GM23338 (cell line): ENCODE data around the gene MAP1LC3B2. TPM values are rescaled to one million over a fixed set of nuclear protein-coding genes. Genes with fewer than 3 reads are reported as not detected.

Experiments used
- ATAC-seq: fragments of 200-7000 bp; cut with Tn5 transposase; 3 replicates; pipeline ENCODE4 v1.9.1; 2020
- DNase-seq: peaks from one replicate; pipeline ENCODE4 v3.0.0-alpha.2; 2015; ENCODE audit warnings: low spot score
- H2AFZ ChIP-seq: fragments of 200-600 bp; sonication (generic); 2 replicates; pipeline ENCODE4 v1.8.0; 2016; ENCODE audit warnings: antibody characterized with exemption, mild to moderate bottlenecking, moderate library complexity
- H3F3A ChIP-seq: fragments of 200-600 bp; sonication (generic); replicated peaks from 2 replicates; pipeline ENCODE4 v1.8.0; 2017; ENCODE audit warnings: antibody characterized with exemption, mixed run types, low read depth
- H3K27ac ChIP-seq: fragments of 200-600 bp; sonication (generic); 2 replicates; pipeline ENCODE4 v1.6.1; 2016; ENCODE audit warnings: low read depth
- H3K27me3 ChIP-seq: fragments of 200-600 bp; sonication (generic); 2 replicates; pipeline ENCODE4 v1.8.0; 2016; ENCODE audit warnings: mild to moderate bottlenecking, mixed run types, moderate library complexity; ENCODE audit not compliant: insufficient read depth
- H3K36me3 ChIP-seq: fragments of 200-600 bp; sonication (generic); 2 replicates; pipeline ENCODE4 v1.8.0; 2016; ENCODE audit warnings: mild to moderate bottlenecking; ENCODE audit not compliant: insufficient read depth
- H3K4me1 ChIP-seq: fragments of 200-600 bp; sonication (generic); 2 replicates; pipeline ENCODE4 v1.8.0; 2016; ENCODE audit warnings: mild to moderate bottlenecking, moderate library complexity; ENCODE audit not compliant: insufficient read depth
- H3K4me2 ChIP-seq: fragments of 200-600 bp; sonication (generic); 2 replicates; pipeline ENCODE4 v1.7.1; 2017; ENCODE audit warnings: mixed run types
- H3K4me3 ChIP-seq: fragments of 200-600 bp; sonication (generic); 2 replicates; pipeline ENCODE4 v1.6.1; 2016; ENCODE audit warnings: mixed run types
- H3K79me2 ChIP-seq: fragments of 200-600 bp; sonication (generic); replicated peaks from 2 replicates; pipeline ENCODE4 v1.8.0; 2017; ENCODE audit warnings: mild to moderate bottlenecking; ENCODE audit not compliant: insufficient read depth
- H3K9me2 ChIP-seq: fragments of 200-600 bp; sonication (generic); 2 replicates; pipeline ENCODE4 v1.8.0; 2017; ENCODE audit not compliant: insufficient read depth
- H4K20me1 ChIP-seq: fragments of 200-600 bp; sonication (generic); replicated peaks from 2 replicates; pipeline ENCODE4 v1.8.0; 2017; ENCODE audit warnings: mild to moderate bottlenecking; ENCODE audit not compliant: insufficient read depth
- H3K27ac Mint-ChIP-seq: 2 replicates; pipeline ENCODE4 v1.8.0; 2020; ENCODE audit warnings: inconsistent platforms, mild to moderate bottlenecking, moderate library complexity, mixed read lengths
- H3K27me3 Mint-ChIP-seq: 3 replicates; pipeline ENCODE4 v1.8.0; 2022; ENCODE audit warnings: low read depth, mild to moderate bottlenecking, moderate library complexity, mixed read lengths, inconsistent platforms; ENCODE audit not compliant: insufficient read depth, poor library complexity
- H3K36me3 Mint-ChIP-seq: 3 replicates; pipeline ENCODE4 v1.8.0; 2021; ENCODE audit warnings: low read depth, mild to moderate bottlenecking, inconsistent platforms, moderate library complexity, mixed read lengths
- H3K4me1 Mint-ChIP-seq: 3 replicates; pipeline ENCODE4 v1.8.0; 2020; ENCODE audit warnings: mild to moderate bottlenecking, inconsistent platforms, mixed read lengths
- H3K4me3 Mint-ChIP-seq: 3 replicates; pipeline ENCODE4 v1.8.0; 2021; ENCODE audit warnings: moderate library complexity, mild to moderate bottlenecking, inconsistent platforms, mixed read lengths
- H3K9me3 Mint-ChIP-seq: 3 replicates; pipeline ENCODE4 v1.8.0; 2020; ENCODE audit warnings: moderate library complexity, mild to moderate bottlenecking, inconsistent platforms, mixed read lengths
- CREB1 ChIP-seq: fragments of 250-450 bp; sonication (Bioruptor Pico); IDR thresholded peaks from 2 replicates; pipeline ENCODE4 v1.5.0; 2020; ENCODE audit warnings: low read depth, mild to moderate bottlenecking, moderate library complexity
- EZH2 ChIP-seq: fragments of 200-600 bp; sonication (generic); IDR thresholded peaks from one replicate; pipeline ENCODE4 v1.8.0; 2017; ENCODE audit warnings: antibody characterized with exemption, mild to moderate bottlenecking, low read depth; ENCODE audit not compliant: unreplicated experiment
- JUNB ChIP-seq: IDR thresholded peaks from one replicate; pipeline ENCODE4 v1.6.1; 2016; ENCODE audit warnings: antibody characterized with exemption; ENCODE audit not compliant: unreplicated experiment
- NANOG ChIP-seq: IDR thresholded peaks from 2 replicates; pipeline ENCODE4 v1.6.1; 2016; ENCODE audit warnings: antibody characterized with exemption, borderline replicate concordance
- POLR2AphosphoS5 ChIP-seq: IDR thresholded peaks from 2 replicates; pipeline ENCODE4 v1.6.1; 2016; ENCODE audit warnings: antibody characterized with exemption, low read depth
- STAT1 ChIP-seq: IDR thresholded peaks from one replicate; pipeline ENCODE4 v1.6.1; 2016; ENCODE audit warnings: antibody characterized with exemption; ENCODE audit not compliant: unreplicated experiment
- ZNF114 ChIP-seq: fragments of 250-450 bp; sonication (Bioruptor Pico); IDR thresholded peaks from 2 replicates; pipeline ENCODE4 v1.5.0; 2020; ENCODE audit warnings: mild to moderate bottlenecking, moderate library complexity
- ZNF462 ChIP-seq: fragments of 250-450 bp; sonication (Bioruptor Pico); IDR thresholded peaks from 2 replicates; pipeline ENCODE4 v1.5.0; 2020; ENCODE audit warnings: mild to moderate bottlenecking, moderate library complexity
- polyA plus RNA-seq: library from polyadenylated mRNA; unstranded; fragments of >200 nt; fragmentation: Nextera tagmentation; extraction: Ambion mirVana; gene quantifications from 2 replicates; pipeline ENCODE4 v1.2.1, GENCODE V29; 2016
- total RNA-seq: library from RNA; depleted of rRNA; stranded (reverse); fragments of >200 nt; shearing (Covaris generic); gene quantifications from 2 replicates; pipeline ENCODE4 v1.2.3, GENCODE V29; 2014
- TF ChIP-seq, protein P1 (sequence below), 2 experiments: fragments of 200-600 bp in 1 of 2; sonication (generic) in 1 of 2; conservative IDR thresholded peaks; 2 replicates each; pipeline versions ENCODE4 v1.5.1 to v1.6.1; 2016 to 2017; ENCODE audit warnings: antibody characterized with exemption in 2 of 2, low read depth in 2 of 2, mild to moderate bottlenecking in 2 of 2, moderate library complexity in 1 of 2
- TF ChIP-seq, protein P2 (sequence below): IDR thresholded peaks from one replicate; pipeline ENCODE4 v1.6.1; 2018; ENCODE audit warnings: antibody characterized with exemption; ENCODE audit not compliant: unreplicated experiment

MAP1LC3B2 gene
- total and polyA plus RNA-seq, 2 experiments from 2014 or later: 1.3 to 6.7 TPM

- H3K79me2 ChIP-seq: no peaks in the 10 kb centered on the region
- Mint-ChIP-seq H3K4me1 (peaks cover 15% of the 10 kb centered on the region; the same call in 2 of the 3 replicates), H3K27ac (no peak overlapping the region), H3K9me3 (no peaks in the 10 kb centered on the region; the same call in 2 of the 3 replicates), H3K4me3 (no peak overlapping the region), H3K36me3 (no peaks in the 10 kb centered on the region; the same call in 2 of the 3 replicates), H3K27me3 (peaks cover 7% of the 10 kb centered on the region)
- H3K9me2 ChIP-seq: no peaks in the 10 kb centered on the region
- no peak overlapping the region; the same call in 1 of the 2 replicates for H2AFZ ChIP-seq
- no peaks in the 10 kb centered on the region for H3F3A ChIP-seq
- H3K4me2 ChIP-seq: no peak overlapping the region
- no peaks in the 10 kb centered on the region for H3K27me3 ChIP-seq
- no peak for DNase-seq
- no peak overlapping the region for H3K27ac ChIP-seq
- ATAC-seq: no peak
- no peaks in the 10 kb centered on the region for H4K20me1 ChIP-seq
- no peaks in the 10 kb centered on the region for H3K36me3 ChIP-seq
- H3K4me1 ChIP-seq: no peaks in the 10 kb centered on the region
- H3K4me3 ChIP-seq: no peak overlapping the region
- TF ChIP-seq ZNF462 (CRISPR knock-in tag) (no peak), STAT1 (no peak), POLR2AphosphoS5 (no peak), CREB1 (CRISPR knock-in tag) (no peak), JUNB (no peak), NANOG (no peak), ZNF114 (CRISPR knock-in tag) (no peak), EZH2 (no peak)
- TF ChIP-seq, protein P1, sequence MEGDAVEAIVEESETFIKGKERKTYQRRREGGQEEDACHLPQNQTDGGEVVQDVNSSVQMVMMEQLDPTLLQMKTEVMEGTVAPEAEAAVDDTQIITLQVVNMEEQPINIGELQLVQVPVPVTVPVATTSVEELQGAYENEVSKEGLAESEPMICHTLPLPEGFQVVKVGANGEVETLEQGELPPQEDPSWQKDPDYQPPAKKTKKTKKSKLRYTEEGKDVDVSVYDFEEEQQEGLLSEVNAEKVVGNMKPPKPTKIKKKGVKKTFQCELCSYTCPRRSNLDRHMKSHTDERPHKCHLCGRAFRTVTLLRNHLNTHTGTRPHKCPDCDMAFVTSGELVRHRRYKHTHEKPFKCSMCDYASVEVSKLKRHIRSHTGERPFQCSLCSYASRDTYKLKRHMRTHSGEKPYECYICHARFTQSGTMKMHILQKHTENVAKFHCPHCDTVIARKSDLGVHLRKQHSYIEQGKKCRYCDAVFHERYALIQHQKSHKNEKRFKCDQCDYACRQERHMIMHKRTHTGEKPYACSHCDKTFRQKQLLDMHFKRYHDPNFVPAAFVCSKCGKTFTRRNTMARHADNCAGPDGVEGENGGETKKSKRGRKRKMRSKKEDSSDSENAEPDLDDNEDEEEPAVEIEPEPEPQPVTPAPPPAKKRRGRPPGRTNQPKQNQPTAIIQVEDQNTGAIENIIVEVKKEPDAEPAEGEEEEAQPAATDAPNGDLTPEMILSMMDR (conservative IDR thresholded peaks at IDR 0.05; ENCODE audit: low read depth in 2 of 2): no peak
- TF ChIP-seq, protein P2, sequence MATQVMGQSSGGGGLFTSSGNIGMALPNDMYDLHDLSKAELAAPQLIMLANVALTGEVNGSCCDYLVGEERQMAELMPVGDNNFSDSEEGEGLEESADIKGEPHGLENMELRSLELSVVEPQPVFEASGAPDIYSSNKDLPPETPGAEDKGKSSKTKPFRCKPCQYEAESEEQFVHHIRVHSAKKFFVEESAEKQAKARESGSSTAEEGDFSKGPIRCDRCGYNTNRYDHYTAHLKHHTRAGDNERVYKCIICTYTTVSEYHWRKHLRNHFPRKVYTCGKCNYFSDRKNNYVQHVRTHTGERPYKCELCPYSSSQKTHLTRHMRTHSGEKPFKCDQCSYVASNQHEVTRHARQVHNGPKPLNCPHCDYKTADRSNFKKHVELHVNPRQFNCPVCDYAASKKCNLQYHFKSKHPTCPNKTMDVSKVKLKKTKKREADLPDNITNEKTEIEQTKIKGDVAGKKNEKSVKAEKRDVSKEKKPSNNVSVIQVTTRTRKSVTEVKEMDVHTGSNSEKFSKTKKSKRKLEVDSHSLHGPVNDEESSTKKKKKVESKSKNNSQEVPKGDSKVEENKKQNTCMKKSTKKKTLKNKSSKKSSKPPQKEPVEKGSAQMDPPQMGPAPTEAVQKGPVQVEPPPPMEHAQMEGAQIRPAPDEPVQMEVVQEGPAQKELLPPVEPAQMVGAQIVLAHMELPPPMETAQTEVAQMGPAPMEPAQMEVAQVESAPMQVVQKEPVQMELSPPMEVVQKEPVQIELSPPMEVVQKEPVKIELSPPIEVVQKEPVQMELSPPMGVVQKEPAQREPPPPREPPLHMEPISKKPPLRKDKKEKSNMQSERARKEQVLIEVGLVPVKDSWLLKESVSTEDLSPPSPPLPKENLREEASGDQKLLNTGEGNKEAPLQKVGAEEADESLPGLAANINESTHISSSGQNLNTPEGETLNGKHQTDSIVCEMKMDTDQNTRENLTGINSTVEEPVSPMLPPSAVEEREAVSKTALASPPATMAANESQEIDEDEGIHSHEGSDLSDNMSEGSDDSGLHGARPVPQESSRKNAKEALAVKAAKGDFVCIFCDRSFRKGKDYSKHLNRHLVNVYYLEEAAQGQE: no peak
Observed at GRCh38 chr12:116614194-116614915, 55.2 kb downstream of the MAP1LC3B2 start.
